ENCODE data around the gene SOX13.

DNA sequence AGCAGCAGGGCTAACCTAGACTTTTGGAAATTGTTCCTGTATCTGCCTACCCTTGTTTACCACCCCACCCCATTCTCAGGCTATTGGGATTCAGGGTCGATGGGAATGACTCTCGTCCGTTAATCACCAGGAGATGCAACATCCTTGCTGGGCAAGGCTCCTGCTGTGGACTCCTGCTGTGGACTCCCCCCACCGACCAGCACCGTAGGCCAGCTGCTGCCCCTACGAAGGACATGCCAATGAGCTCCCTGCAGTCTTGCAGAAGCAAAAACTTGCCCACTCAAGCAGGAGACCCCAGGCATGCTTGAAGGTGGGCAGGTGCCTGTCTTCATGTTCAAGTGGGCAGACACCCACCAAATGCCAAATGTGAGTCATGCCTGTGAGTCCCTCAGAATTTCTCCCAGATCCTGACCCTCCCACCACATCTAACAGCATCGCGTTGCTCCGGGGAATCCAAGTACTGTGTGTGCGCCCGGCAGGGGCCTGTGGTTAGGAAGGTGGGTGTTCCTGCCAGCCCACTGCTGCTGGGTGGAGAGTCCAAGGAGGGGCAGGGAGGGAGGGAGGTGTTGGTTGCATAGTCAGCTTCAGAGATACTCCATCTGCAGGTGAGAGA, 41.7 kb upstream of the SOX13 start:
- TF ChIP-seq, protein P1, sequence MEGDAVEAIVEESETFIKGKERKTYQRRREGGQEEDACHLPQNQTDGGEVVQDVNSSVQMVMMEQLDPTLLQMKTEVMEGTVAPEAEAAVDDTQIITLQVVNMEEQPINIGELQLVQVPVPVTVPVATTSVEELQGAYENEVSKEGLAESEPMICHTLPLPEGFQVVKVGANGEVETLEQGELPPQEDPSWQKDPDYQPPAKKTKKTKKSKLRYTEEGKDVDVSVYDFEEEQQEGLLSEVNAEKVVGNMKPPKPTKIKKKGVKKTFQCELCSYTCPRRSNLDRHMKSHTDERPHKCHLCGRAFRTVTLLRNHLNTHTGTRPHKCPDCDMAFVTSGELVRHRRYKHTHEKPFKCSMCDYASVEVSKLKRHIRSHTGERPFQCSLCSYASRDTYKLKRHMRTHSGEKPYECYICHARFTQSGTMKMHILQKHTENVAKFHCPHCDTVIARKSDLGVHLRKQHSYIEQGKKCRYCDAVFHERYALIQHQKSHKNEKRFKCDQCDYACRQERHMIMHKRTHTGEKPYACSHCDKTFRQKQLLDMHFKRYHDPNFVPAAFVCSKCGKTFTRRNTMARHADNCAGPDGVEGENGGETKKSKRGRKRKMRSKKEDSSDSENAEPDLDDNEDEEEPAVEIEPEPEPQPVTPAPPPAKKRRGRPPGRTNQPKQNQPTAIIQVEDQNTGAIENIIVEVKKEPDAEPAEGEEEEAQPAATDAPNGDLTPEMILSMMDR (IDR thresholded peaks at IDR 0.05): no peak
- TF ChIP-seq POLR2A (IDR thresholded peaks at IDR 0.05): no peak
